HepG2 (cell line): ENCODE results near the gene TTC39B. TPM values are rescaled to one million over a fixed set of nuclear protein-coding genes. Genes with fewer than 3 reads are reported as not detected.
A peak's percentile ranks its signal among the peaks of the same experiment; 100 is the strongest.

Experiments used
- ATAC-seq: fragments of 200-7000 bp; cut with Tn5 transposase; 3 replicates; pipeline ENCODE4 v1.9.1; 2020; ENCODE audit warnings: mild to moderate bottlenecking, moderate library complexity
- BruUV-seq: library from RNA; stranded (reverse); fragments of 400-500 nt; replicated peaks from 2 replicates; lab custom pipeline; 2021; lab: Mats Ljungman, UMichigan
- CTCF ChIA-PET: fragments of 300-600 bp; formaldehyde crosslinking; extraction: SDS; loops from one replicate; lab custom pipeline; 2021; ENCODE audit warnings: low total read pairs, inconsistent platforms, low intra/inter-chr PET ratio; lab: Yijun Ruan, JAX
- POLR2A ChIA-PET: fragments of 350-600 bp; sonication (Branson Sonifier 250); formaldehyde crosslinking; loops from one replicate; lab custom pipeline; 2020; ENCODE audit warnings: antibody characterized with exemption, inconsistent platforms; lab: Yijun Ruan, JAX
- DNase-seq: peaks from one replicate; pipeline ENCODE4 v3.0.0-alpha.2; 2015; ENCODE audit warnings: low spot score
- FAIRE-seq: peaks from 3 replicates; lab custom pipeline; 2011; peaks lifted over from hg19 to GRCh38; lab: Jason Lieb, UNC
- H2AFZ ChIP-seq: one replicate; pipeline ENCODE4 v1.6.1; 2011; ENCODE audit warnings: low read length, inconsistent platforms
- H3K27ac ChIP-seq: fragments of 300-600 bp; 3 replicates; pipeline ENCODE4 v1.8.0; 2011; ENCODE audit warnings: mixed run types, mild to moderate bottlenecking, mixed read lengths, low read length, inconsistent platforms; ENCODE audit not compliant: insufficient read depth; ENCODE audit errors: extremely low read length
- H3K27me3 ChIP-seq, 2 experiments: fragments of 200-600 bp in 1 of 2; 2 replicates in 1 of 2; 3 replicates in 1 of 2; pipeline versions ENCODE4 v1.6.0 to v1.8.0; 2011; ENCODE audit warnings: low read length in 2 of 2, mild to moderate bottlenecking in 2 of 2, moderate library complexity in 2 of 2, inconsistent platforms in 1 of 2; ENCODE audit not compliant: insufficient read depth in 2 of 2, control insufficient read depth in 1 of 2
- H3K36me3 ChIP-seq, 2 experiments: fragments of 200-600 bp in 1 of 2; replicated peaks in 1 of 2; 2 replicates in 1 of 2; 3 replicates in 1 of 2; pipeline versions ENCODE4 v1.5.1 to v1.8.0; 2011; ENCODE audit warnings: low read length in 2 of 2, inconsistent platforms in 1 of 2; ENCODE audit not compliant: insufficient read depth in 2 of 2, control insufficient read depth in 1 of 2
- H3K4me1 ChIP-seq: 2 replicates; pipeline ENCODE4 v1.5.1; 2012; ENCODE audit warnings: low read length, inconsistent platforms; ENCODE audit not compliant: insufficient read depth
- H3K4me2 ChIP-seq: 2 replicates; pipeline ENCODE4 v1.6.0; 2011; ENCODE audit warnings: low read depth, low read length, inconsistent platforms
- H3K4me3 ChIP-seq, 3 experiments: fragments of 200-600 bp in 1 of 3; sonication (generic), shearing (Covaris generic) in 1 of 3; replicated peaks in 1 of 3; 2 replicates each; pipeline ENCODE4 v1.5.1; 2011 to 2016; ENCODE audit warnings: low read length in 3 of 3, inconsistent platforms in 2 of 3, low read depth in 2 of 3, mild to moderate bottlenecking in 2 of 3, control low read depth in 1 of 3, mixed read lengths in 1 of 3; ENCODE audit not compliant: insufficient read depth in 1 of 3
- H3K79me2 ChIP-seq: one replicate; pipeline ENCODE4 v1.6.1; 2011; ENCODE audit warnings: low read length, inconsistent platforms; ENCODE audit not compliant: insufficient read depth
- H3K9ac ChIP-seq: 2 replicates; pipeline ENCODE4 v1.6.0; 2011; ENCODE audit warnings: mild to moderate bottlenecking, low read depth, low read length, inconsistent platforms; ENCODE audit not compliant: insufficient read depth
- H3K9me3 ChIP-seq: 2 replicates; pipeline ENCODE4 v1.5.1; 2012; ENCODE audit warnings: mild to moderate bottlenecking, low read length
- H4K20me1 ChIP-seq: 2 replicates; pipeline ENCODE4 v1.6.0; 2011; ENCODE audit warnings: inconsistent platforms, mild to moderate bottlenecking, low read length, moderate library complexity; ENCODE audit not compliant: insufficient read depth
- ASH2L ChIP-seq: fragments of 300-600, 200-600 bp; sonication (generic); IDR thresholded peaks from 2 replicates; pipeline ENCODE4 v1.7.0; 2017; ENCODE audit warnings: low read depth, mild to moderate bottlenecking, moderate library complexity, mixed read lengths, low read length; ENCODE audit not compliant: insufficient read length
- MAFF ChIP-seq: IDR thresholded peaks from 2 replicates; pipeline ENCODE4 v1.6.1; 2011; ENCODE audit warnings: low read depth, low read length, improper control_type of control experiment
- MAFG ChIP-seq: sonication (generic); formaldehyde crosslinking; IDR thresholded peaks from 2 replicates; pipeline ENCODE4 v1.5.1; 2020; ENCODE audit warnings: mild to moderate bottlenecking, missing genetic modification reagents
- MAFK ChIP-seq, 2 experiments: IDR thresholded peaks in 1 of 2; conservative IDR thresholded peaks in 1 of 2; 2 replicates each; pipeline ENCODE4 v1.6.1; 2011; ENCODE audit warnings: improper control_type of control experiment in 2 of 2, low read length in 2 of 2
- NPAS2 ChIP-seq: sonication (generic); formaldehyde crosslinking; IDR thresholded peaks from 2 replicates; pipeline ENCODE4 v1.8.0; 2022; ENCODE audit warnings: mild to moderate bottlenecking, missing genetic modification reagents, borderline replicate concordance
- PHF8 ChIP-seq: sonication (generic); formaldehyde crosslinking; IDR thresholded peaks from 2 replicates; pipeline ENCODE4 v1.5.0; 2020; ENCODE audit warnings: missing genetic modification reagents
- PPARG ChIP-seq: conservative IDR thresholded peaks from 2 replicates; pipeline ENCODE4 v1.6.1; 2016; ENCODE audit warnings: missing biosample characterization, missing genetic modification reagents
- SSRP1 ChIP-seq: IDR thresholded peaks from 2 replicates; pipeline ENCODE4 v1.6.1; 2016; ENCODE audit warnings: control low read depth
- TBX3 ChIP-seq: fragments of 450-650 bp; IDR thresholded peaks from 2 replicates; pipeline ENCODE4 v1.6.1; 2017; ENCODE audit warnings: antibody characterized with exemption, mild to moderate bottlenecking, inconsistent platforms, borderline replicate concordance
- ZNF10 ChIP-seq: sonication (generic); formaldehyde crosslinking; IDR thresholded peaks from 2 replicates; pipeline ENCODE4 v1.4.0; 2020; ENCODE audit warnings: mild to moderate bottlenecking, low read depth, missing genetic modification reagents, borderline replicate concordance
- ZNF251 ChIP-seq: sonication (generic); formaldehyde crosslinking; IDR thresholded peaks from 2 replicates; pipeline ENCODE4 v1.9.0; 2021; ENCODE audit warnings: mild to moderate bottlenecking, missing genetic modification reagents
- ZNF331 ChIP-seq: sonication (generic); formaldehyde crosslinking; IDR thresholded peaks from 2 replicates; pipeline ENCODE4 v1.4.0; 2020; ENCODE audit warnings: missing genetic modification reagents
- ZNF335 ChIP-seq: sonication (generic); formaldehyde crosslinking; IDR thresholded peaks from 2 replicates; pipeline ENCODE4 v1.4.0; 2020; ENCODE audit warnings: missing genetic modification reagents
- ZNF337 ChIP-seq: sonication (generic); formaldehyde crosslinking; IDR thresholded peaks from 2 replicates; pipeline ENCODE4 v1.5.1; 2020; ENCODE audit warnings: missing genetic modification reagents, low read depth, mild to moderate bottlenecking, borderline replicate concordance
- ZNF607 ChIP-seq: sonication (generic); formaldehyde crosslinking; IDR thresholded peaks from 2 replicates; pipeline ENCODE4 v1.5.1; 2020; ENCODE audit warnings: missing genetic modification reagents, mild to moderate bottlenecking, borderline replicate concordance
- WGBS: methylation state at CpG from one replicate; pipeline ENCODE4 v1.1.6; 2017; ENCODE audit warnings: low lambda C conversion rate; 5-methylcytosine and 5-hydroxymethylcytosine counted together
- in situ Hi-C: cut with HindIII; loops from 2 replicates; pipeline ENCODE4 v1.10.0; 2017; ENCODE audit warnings: low pct_unique_long_range_greater_than_20kb; ENCODE audit not compliant: extremely low pct_ligation_motif_present
- intact Hi-C: fragments of 100-400 bp; cut with micrococcal nuclease; formaldehyde crosslinking; loops from one replicate; pipeline ENCODE4 v1.10.0; 2022; ENCODE audit not compliant: unreplicated experiment
- polyA plus RNA-seq, 8 experiments: library from polyadenylated mRNA; depleted of rRNA in 3 of 8; stranded (reverse) in 7 of 8; unstranded in 1 of 8; fragments of >200 nt; fragmentation: Illumina TruSeq in 4 of 8; extraction: Trizol in 4 of 8; gene quantifications; 2 replicates each; pipeline versions ENCODE4 v1.2.1 to v1.2.3, GENCODE V29; 2011 to 2016; ENCODE audit warnings: low read depth in 4 of 8, missing spikeins in 1 of 8, mixed read lengths in 1 of 8; ENCODE audit not compliant: insufficient read depth in 1 of 8
- total RNA-seq, 5 experiments: library from RNA; depleted of rRNA; stranded (reverse); fragments of >200 nt; fragmentation: Illumina TruSeq; extraction: Trizol; gene quantifications; 2 replicates each; pipeline ENCODE4 v1.2.3, GENCODE V29; 2016; ENCODE audit warnings: low read depth in 1 of 5
- TF ChIP-seq, protein P1 (sequence below): conservative IDR thresholded peaks from 2 replicates; pipeline ENCODE4 v1.6.1; 2018; ENCODE audit warnings: missing genetic modification reagents
- TF ChIP-seq, protein P2 (sequence below): sonication (generic); formaldehyde crosslinking; IDR thresholded peaks from 2 replicates; pipeline ENCODE4 v1.4.0; 2020; ENCODE audit warnings: mild to moderate bottlenecking, missing genetic modification reagents
- TF ChIP-seq, protein P3 (sequence below): sonication (generic); formaldehyde crosslinking; IDR thresholded peaks from 2 replicates; pipeline ENCODE4 v1.9.0; 2021; ENCODE audit warnings: missing genetic modification reagents, borderline replicate concordance

The TTC39B gene
- total and polyA plus RNA-seq, 2 of the 13 experiments (the other 11 are each of a cell fraction or from before 2014, with no cell fraction given) = 14.3 to 19.4 TPM

DNA sequence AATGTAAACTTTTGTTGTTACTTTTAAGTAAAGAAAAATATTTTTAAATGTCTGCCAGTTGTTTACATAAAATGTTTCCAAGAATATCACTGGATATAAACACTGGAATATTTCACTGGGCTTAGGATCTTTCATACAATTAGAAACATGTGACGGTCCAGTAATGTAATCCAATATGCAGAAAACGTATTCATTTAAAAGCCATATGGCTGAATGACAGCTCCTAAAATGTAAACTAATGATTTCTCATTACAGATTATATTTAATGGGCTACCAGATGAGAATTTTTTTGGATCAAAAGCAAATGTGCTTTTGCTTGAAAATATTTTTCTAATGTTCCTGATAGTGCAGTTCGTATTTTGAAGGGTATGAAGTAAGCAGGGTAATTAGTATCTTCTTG is 124.3 kb downstream of the TTC39B start:
- Histone ChIP-seq H3K27ac (no peak overlapping the region), H3K4me3 (no peak overlapping the region), H3K36me3 (peaks cover 3 to 39% of the 10 kb centered on the region in 2 experiments), H3K27me3 (no peaks in the 10 kb centered on the region), H4K20me1 (no peaks in the 10 kb centered on the region), H3K9me3 (no peaks in the 10 kb centered on the region), H3K4me1 (no peaks in the 10 kb centered on the region), H3K4me2 (no peak overlapping the region), H3K79me2 (no peaks in the 10 kb centered on the region), H2AFZ (no peak overlapping the region), H3K9ac (no peak overlapping the region)
- no TSS peak for BruUV-seq
- ChIA-PET POLR2A (no interaction called here), CTCF (no interaction called here)
- intact Hi-C loops = no loop called here
- no peak for FAIRE-seq
- 97% methylated on average over 3 of the region's 3 CpGs for WGBS
- in situ Hi-C loops = no loop called here
- no peak for TF ChIP-seq NPAS2 (CRISPR knock-in tag)
- no peak for TF ChIP-seq ZNF335 (CRISPR knock-in tag)
- no peak for TF ChIP-seq ASH2L
- TF ChIP-seq, protein P1, sequence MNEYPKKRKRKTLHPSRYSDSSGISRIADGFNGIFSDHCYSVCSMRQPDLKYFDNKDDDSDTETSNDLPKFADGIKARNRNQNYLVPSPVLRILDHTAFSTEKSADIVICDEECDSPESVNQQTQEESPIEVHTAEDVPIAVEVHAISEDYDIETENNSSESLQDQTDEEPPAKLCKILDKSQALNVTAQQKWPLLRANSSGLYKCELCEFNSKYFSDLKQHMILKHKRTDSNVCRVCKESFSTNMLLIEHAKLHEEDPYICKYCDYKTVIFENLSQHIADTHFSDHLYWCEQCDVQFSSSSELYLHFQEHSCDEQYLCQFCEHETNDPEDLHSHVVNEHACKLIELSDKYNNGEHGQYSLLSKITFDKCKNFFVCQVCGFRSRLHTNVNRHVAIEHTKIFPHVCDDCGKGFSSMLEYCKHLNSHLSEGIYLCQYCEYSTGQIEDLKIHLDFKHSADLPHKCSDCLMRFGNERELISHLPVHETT (CRISPR knock-in tag) = no peak
- no peak for ATAC-seq
- no peak for DNase-seq

DNA sequence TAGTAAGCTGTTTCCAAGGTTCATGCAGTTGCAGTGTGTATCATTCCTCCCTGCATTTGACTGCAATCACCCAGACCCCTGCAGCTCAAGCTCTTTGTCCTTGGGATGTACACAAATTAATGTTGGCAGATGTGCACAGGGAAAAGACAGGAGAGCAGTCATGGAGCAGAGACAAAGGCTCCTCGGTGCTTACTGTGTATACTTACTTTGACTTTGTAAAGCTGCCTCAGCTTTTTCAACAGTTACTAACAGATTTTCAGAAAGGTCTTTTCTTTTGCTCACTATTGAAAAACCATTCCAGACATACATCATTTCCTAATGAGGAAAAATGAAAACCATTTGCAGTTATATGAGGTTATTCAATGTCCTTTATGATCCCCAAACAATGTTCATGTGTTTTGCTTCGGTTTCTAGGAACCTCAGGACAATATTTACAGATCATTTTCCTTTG is 124.9 kb downstream of the TTC39B start:
- BruUV-seq = no TSS peak
- Histone ChIP-seq H3K4me2 (no peak overlapping the region), H3K4me1 (no peaks in the 10 kb centered on the region), H3K4me3 (no peak overlapping the region), H3K27me3 (no peaks in the 10 kb centered on the region), H3K36me3 (peaks cover 3 to 35% of the 10 kb centered on the region in 2 experiments), H3K9me3 (no peaks in the 10 kb centered on the region), H3K79me2 (no peaks in the 10 kb centered on the region), H3K27ac (no peak overlapping the region), H3K9ac (no peak overlapping the region), H4K20me1 (no peaks in the 10 kb centered on the region), H2AFZ (no peak overlapping the region)
- ChIA-PET POLR2A (no interaction called here), CTCF (no interaction called here)
- ATAC-seq (no peak), DNase-seq (no peak), FAIRE-seq (no peak)
- intact Hi-C loops (no loop called here), in situ Hi-C loops (no loop called here)
- WGBS = 91% methylated on average over 2 of the region's 2 CpGs
- peak in 1 of 2 experiments; percentile 47; a peak in 2 of 4 replicates for TF ChIP-seq MAFK (conservative IDR thresholded peaks at IDR 0.05 in 1 of 2, IDR thresholded peaks at IDR 0.05 in 1 of 2; ENCODE audit: low read length in 2 of 2)
- peak; percentile 23; the same call in 1 of the 2 replicates for TF ChIP-seq MAFF
- TF ChIP-seq ZNF331 (CRISPR knock-in tag) = no peak
- TF ChIP-seq, protein P2, sequence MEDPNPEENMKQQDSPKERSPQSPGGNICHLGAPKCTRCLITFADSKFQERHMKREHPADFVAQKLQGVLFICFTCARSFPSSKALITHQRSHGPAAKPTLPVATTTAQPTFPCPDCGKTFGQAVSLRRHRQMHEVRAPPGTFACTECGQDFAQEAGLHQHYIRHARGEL = no peak
- no peak for TF ChIP-seq ZNF607 (CRISPR knock-in tag)
- TF ChIP-seq PPARG = no peak
- no peak for TF ChIP-seq ZNF251 (CRISPR knock-in tag)
- no peak for TF ChIP-seq PHF8 (CRISPR knock-in tag)
- TF ChIP-seq ZNF337 = no peak
- no peak for TF ChIP-seq ZNF10 (CRISPR knock-in tag)
- TF ChIP-seq, protein P3, sequence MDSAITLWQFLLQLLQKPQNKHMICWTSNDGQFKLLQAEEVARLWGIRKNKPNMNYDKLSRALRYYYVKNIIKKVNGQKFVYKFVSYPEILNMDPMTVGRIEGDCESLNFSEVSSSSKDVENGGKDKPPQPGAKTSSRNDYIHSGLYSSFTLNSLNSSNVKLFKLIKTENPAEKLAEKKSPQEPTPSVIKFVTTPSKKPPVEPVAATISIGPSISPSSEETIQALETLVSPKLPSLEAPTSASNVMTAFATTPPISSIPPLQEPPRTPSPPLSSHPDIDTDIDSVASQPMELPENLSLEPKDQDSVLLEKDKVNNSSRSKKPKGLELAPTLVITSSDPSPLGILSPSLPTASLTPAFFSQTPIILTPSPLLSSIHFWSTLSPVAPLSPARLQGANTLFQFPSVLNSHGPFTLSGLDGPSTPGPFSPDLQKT (CRISPR knock-in tag) = no peak
- no peak for TF ChIP-seq SSRP1 (CRISPR knock-in tag)
- TF ChIP-seq MAFG = no peak
- no peak for TF ChIP-seq TBX3
